Esophagus squamous epithelium (tissue), 5 donors: ENCODE results near the gene RIBC2. TPM values are rescaled to one million over a fixed set of nuclear protein-coding genes. Genes with fewer than 3 reads are reported as not detected.
A peak's percentile ranks its signal among the peaks of the same experiment; 100 is the strongest.
"Not testable (repeated sequence)": the region's sequence is repeated elsewhere in the genome, so short reads cannot be mapped to it uniquely, and the experiment has no call there.

Experiments
- DNase-seq: peaks from one replicate; lab custom pipeline; 2025; lab: John Stamatoyannopoulos, UW
- H3K27ac ChIP-seq, 4 donors: fragments of 200-600 bp; sonication (generic); one replicate each; pipeline ENCODE4 v1.5.1; 2016 to 2019; ENCODE audit warnings: mild to moderate bottlenecking in 1 of 4
- H3K27me3 ChIP-seq, 4 donors: fragments of 200-600 bp; sonication (generic); 1 replicate in 3 of 4; 2 replicates in 1 of 4; pipeline versions ENCODE4 v1.5.1 to v1.6.0; 2017 to 2021; ENCODE audit warnings: antibody characterized with exemption in 1 of 4
- H3K36me3 ChIP-seq, 3 donors: fragments of 200-600 bp; sonication (generic); one replicate each; pipeline ENCODE4 v1.5.1; 2016 to 2019
- H3K4me1 ChIP-seq, 3 donors: fragments of 200-600 bp; sonication (generic); one replicate each; pipeline ENCODE4 v1.5.1; 2017 to 2019
- H3K4me3 ChIP-seq, 4 donors: fragments of 200-600 bp; sonication (generic); 1 replicate in 3 of 4; 2 replicates in 1 of 4; pipeline ENCODE4 v1.5.1; 2016 to 2019; ENCODE audit warnings: mild to moderate bottlenecking in 2 of 4, moderate library complexity in 1 of 4
- H3K9me3 ChIP-seq, 3 donors: fragments of 200-600 bp; sonication (generic); one replicate each; pipeline ENCODE4 v1.5.1; 2016 to 2019
- CTCF ChIP-seq, 6 experiments: fragments of 450-650 bp in 4 of 6; fragments of 200-600 bp in 2 of 6; sonication (generic) in 2 of 6; IDR thresholded peaks; one replicate each; pipeline ENCODE4 v1.5.1; 2016 to 2019; ENCODE audit warnings: antibody characterized with exemption in 6 of 6, mild to moderate bottlenecking in 4 of 6, moderate library complexity in 4 of 6
- POLR2A ChIP-seq, 4 donors: fragments of 450-650 bp; IDR thresholded peaks; one replicate each; pipeline ENCODE4 v1.6.1; 2017; ENCODE audit warnings: antibody characterized with exemption in 4 of 4, mild to moderate bottlenecking in 4 of 4, moderate library complexity in 3 of 4
- WGBS, 2 donors: methylation state at CpG; one replicate each; pipeline ENCODE4 v1.1.5; 2018; 5-methylcytosine and 5-hydroxymethylcytosine counted together
- intact Hi-C: fragments of 100-400 bp; cut with DNase I; formaldehyde crosslinking; loops from one replicate; pipeline ENCODE4 v1.15.0; 2022
- total RNA-seq, 4 donors: library from RNA; depleted of rRNA; stranded (reverse); fragments of >200 nt; gene quantifications; one replicate each; pipeline ENCODE4 v1.1.0, GENCODE V29; 2016
- donor health status: DM: yes; HTN: yes; CAD: no.

Gene RIBC2
- total RNA-seq, 4 donors from 2014 or later = 0.19 to 0.76 (median 0.75) TPM; not detected in 1

GRCh38 chr22:45434981-45435380 is 21.5 kb downstream of the RIBC2 start:
- WGBS, 2 donors = 75 to 76% methylated on average over 6 of the region's 6 CpGs
- H3K4me3 ChIP-seq = no peak overlapping the region

GRCh38 chr22:45435544-45436139 is 22.1 kb downstream of the RIBC2 start:
- H3K36me3 ChIP-seq = no peaks in the 10 kb centered on the region
- intact Hi-C loops = no loop called here
- no peak for DNase-seq
- H3K27ac ChIP-seq = peak overlapping the region; percentile 60 to 83 (median 80)
- WGBS, 2 donors = 5 to 6% methylated on average over 17 to 19 of the region's 20 CpGs
- peak overlapping the region in 2 of 4 donors; percentile 18 to 35 for H3K4me3 ChIP-seq
- TF ChIP-seq CTCF (IDR thresholded peaks at IDR 0.05) (peak; percentile 96 to 99 (median 97)), POLR2A (IDR thresholded peaks at IDR 0.05) (no peak)
- H3K9me3 ChIP-seq = no peaks in the 10 kb centered on the region
- no peaks in the 10 kb centered on the region for H3K27me3 ChIP-seq
- peaks cover 5 to 24% (median 6%) of the 10 kb centered on the region in 3 donors for H3K4me1 ChIP-seq

More at GRCh38 chr22:45434981-45435380, 21.5 kb downstream of the RIBC2 start:
- Histone ChIP-seq H3K27ac (peak overlapping the region in 3 of 4 donors; percentile 80 to 83 (median 81)), H3K27me3 (no peaks in the 10 kb centered on the region), H3K9me3 (no peaks in the 10 kb centered on the region), H3K4me1 (peaks cover 5 to 18% (median 6%) of the 10 kb centered on the region in 3 donors), H3K36me3 (no peaks in the 10 kb centered on the region)
- intact Hi-C loops = loop anchor here (5.0 kb wide), 1 partner anchor 163 kb away; no protein-coding TSS in a partner anchor
- no peak for DNase-seq
- TF ChIP-seq POLR2A (IDR thresholded peaks at IDR 0.05) (no peak), CTCF (IDR thresholded peaks at IDR 0.05) (no peak)

- 85 to 100% methylated on average over 3 to 5 of the region's 34 CpGs for WGBS, 2 donors
- H3K36me3 ChIP-seq, DNase-seq, H3K4me3 ChIP-seq, H3K9me3 ChIP-seq, H3K27me3 ChIP-seq, H3K27ac ChIP-seq, intact Hi-C loops: not testable (repeated sequence)
- H3K4me1 ChIP-seq = peaks cover 5 to 38% (median 15%) of the 10 kb centered on the region in 3 donors
Measured at GRCh38 chr22:45436871-45437517, 23.5 kb downstream of the RIBC2 start.

- TF ChIP-seq CTCF (IDR thresholded peaks at IDR 0.05) (no peak), POLR2A (IDR thresholded peaks at IDR 0.05) (no peak)
Measured at GRCh38 chr22:45438336-45438735, 24.8 kb downstream of the RIBC2 start.

GRCh38 chr22:45440688-45441087 is 27.2 kb downstream of the RIBC2 start:
- Histone ChIP-seq H3K27ac (peak overlapping the region; percentile 67 to 77 (median 73)), H3K4me1 (peaks cover 3 to 36% (median 9%) of the 10 kb centered on the region in 3 donors), H3K4me3 (peak overlapping the region; percentile 5 to 41 (median 16))
- H3K27me3 ChIP-seq, H3K36me3 ChIP-seq, intact Hi-C loops, DNase-seq, H3K9me3 ChIP-seq: not testable (repeated sequence)
- 25 to 32% methylated on average over 13 of the region's 13 CpGs for WGBS, 2 donors

More at GRCh38 chr22:45438336-45438735, 24.8 kb downstream of the RIBC2 start:
- Histone ChIP-seq H3K27me3 (no peaks in the 10 kb centered on the region), H3K36me3 (no peaks in the 10 kb centered on the region), H3K4me1 (peaks cover 8 to 46% (median 15%) of the 10 kb centered on the region in 3 donors), H3K27ac (no peak overlapping the region), H3K9me3 (no peaks in the 10 kb centered on the region), H3K4me3 (no peak overlapping the region)
- intact Hi-C loops = no loop called here
- DNase-seq = no peak

DNA sequence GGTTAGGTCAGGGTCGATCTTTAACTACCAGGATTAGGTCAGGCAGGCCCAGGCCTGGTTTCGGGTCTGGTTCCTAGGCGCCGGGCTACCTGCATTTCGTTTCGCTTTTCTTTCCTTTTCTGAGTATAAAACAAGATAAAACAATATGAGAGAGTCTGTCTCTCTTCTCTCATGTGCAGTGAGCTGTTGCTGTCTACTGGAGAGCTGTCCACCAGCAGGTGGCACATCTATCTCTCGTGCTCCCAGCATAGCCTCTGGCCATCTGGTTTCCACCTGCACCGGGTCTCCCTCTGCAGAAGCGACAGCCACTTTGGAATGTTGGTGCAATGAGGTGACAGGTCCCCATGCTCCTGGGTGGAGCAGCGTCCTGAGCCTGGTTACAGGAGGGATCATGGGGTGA is 27.6 kb downstream of the RIBC2 start:
- no peaks in the 10 kb centered on the region for H3K36me3 ChIP-seq
- TF ChIP-seq CTCF (IDR thresholded peaks at IDR 0.05) (peak; percentile 23 to 71 (median 59)), POLR2A (IDR thresholded peaks at IDR 0.05) (no peak)
- DNase-seq = no peak
- intact Hi-C loops = no loop called here
- no peaks in the 10 kb centered on the region for H3K9me3 ChIP-seq
- WGBS, 2 donors = 9 to 15% methylated on average over 9 to 10 of the region's 10 CpGs
- peak overlapping the region; percentile 5 to 41 (median 16) for H3K4me3 ChIP-seq
- H3K4me1 ChIP-seq = peaks cover 3 to 32% (median 9%) of the 10 kb centered on the region in 3 donors
- H3K27me3 ChIP-seq = no peaks in the 10 kb centered on the region
- peak overlapping the region; percentile 67 to 77 (median 73) for H3K27ac ChIP-seq
